Parathyroid adenoma (tissue), 2 donors: ENCODE results near the gene TUBG1.
"Not testable (repeated sequence)": the region's sequence is repeated elsewhere in the genome, so short reads cannot be mapped to it uniquely, and the experiment has no call there.

ENCODE experiments used
- H2AFZ ChIP-seq: fragments of 300-600 bp; sonication (generic); one replicate; pipeline ENCODE4 v1.7.0; 2017; ENCODE audit warnings: antibody characterized with exemption, mild to moderate bottlenecking
- H3K27ac ChIP-seq: fragments of 300-600 bp; sonication (generic); one replicate; pipeline ENCODE4 v1.7.0; 2017
- H3K27me3 ChIP-seq: fragments of 300-600 bp; sonication (generic); one replicate; pipeline ENCODE4 v1.7.0; 2017; ENCODE audit warnings: low read length; ENCODE audit not compliant: control insufficient read depth, insufficient read depth
- H3K36me3 ChIP-seq: fragments of 300-600 bp; sonication (generic); one replicate; pipeline ENCODE4 v1.7.0; 2017; ENCODE audit warnings: low read length; ENCODE audit not compliant: control insufficient read depth, insufficient read depth
- H3K4me1 ChIP-seq: fragments of 300-600 bp; sonication (generic); one replicate; pipeline ENCODE4 v1.7.0; 2017; ENCODE audit warnings: control low read depth
- H3K4me2 ChIP-seq: fragments of 300-600 bp; sonication (generic); one replicate; pipeline ENCODE4 v1.7.0; 2017; ENCODE audit warnings: low read length
- H3K4me3 ChIP-seq: fragments of 300-600 bp; sonication (generic); one replicate; pipeline ENCODE4 v1.7.0; 2017; ENCODE audit warnings: low read depth, low read length
- H3K79me2 ChIP-seq: fragments of 300-600 bp; sonication (generic); one replicate; pipeline ENCODE4 v1.7.0; 2017; ENCODE audit warnings: control low read depth
- H3K9ac ChIP-seq: fragments of 300-600 bp; sonication (generic); one replicate; pipeline ENCODE4 v1.7.0; 2017; ENCODE audit warnings: mild to moderate bottlenecking
- H3K9me3 ChIP-seq: fragments of 300-600 bp; sonication (generic); one replicate; pipeline ENCODE4 v1.7.0; 2017; ENCODE audit warnings: low read length; ENCODE audit not compliant: control insufficient read depth
- TF ChIP-seq, protein P1 (sequence below): fragments of 300-600 bp; sonication (generic); IDR thresholded peaks from one replicate; pipeline ENCODE4 v1.7.0; 2017; ENCODE audit warnings: antibody characterized with exemption, mild to moderate bottlenecking
- donor health status: primary hyperparathyroidism.

TUBG1 gene

DNA sequence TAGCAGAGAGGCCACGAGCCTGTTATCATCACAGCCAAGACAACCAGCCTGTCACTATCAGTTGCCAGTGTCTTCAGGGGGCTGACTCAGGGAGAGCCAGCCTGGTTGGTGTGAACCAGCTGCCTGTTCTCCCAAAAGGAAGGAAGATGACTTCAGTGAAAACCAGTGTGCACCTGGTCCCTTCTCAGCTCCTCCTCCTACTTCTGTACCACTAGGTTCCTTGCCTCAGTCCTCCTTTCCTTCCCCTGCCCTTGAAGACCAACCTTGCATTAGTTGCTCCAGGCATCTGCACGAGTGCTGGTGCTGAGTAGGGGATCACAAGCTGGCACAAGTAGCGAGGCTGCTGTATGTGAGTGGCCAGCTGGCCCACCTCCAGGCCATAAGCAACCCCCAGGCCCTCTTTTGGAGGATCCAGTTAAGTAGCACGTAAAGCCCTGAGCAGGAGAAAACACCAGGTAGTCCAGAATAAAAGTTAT lies 8.5 kb downstream of the TUBG1 start:
- Histone ChIP-seq H3K9ac (no peak overlapping the region), H3K27ac (no peak overlapping the region), H3K27me3 (no peaks in the 10 kb centered on the region), H3K36me3 (no peaks in the 10 kb centered on the region), H3K9me3 (no peaks in the 10 kb centered on the region), H3K4me1 (no peaks in the 10 kb centered on the region), H3K79me2 (no peaks in the 10 kb centered on the region), H2AFZ (no peak overlapping the region), H3K4me3 (no peak overlapping the region), H3K4me2 (no peak overlapping the region)
- TF ChIP-seq, protein P1, sequence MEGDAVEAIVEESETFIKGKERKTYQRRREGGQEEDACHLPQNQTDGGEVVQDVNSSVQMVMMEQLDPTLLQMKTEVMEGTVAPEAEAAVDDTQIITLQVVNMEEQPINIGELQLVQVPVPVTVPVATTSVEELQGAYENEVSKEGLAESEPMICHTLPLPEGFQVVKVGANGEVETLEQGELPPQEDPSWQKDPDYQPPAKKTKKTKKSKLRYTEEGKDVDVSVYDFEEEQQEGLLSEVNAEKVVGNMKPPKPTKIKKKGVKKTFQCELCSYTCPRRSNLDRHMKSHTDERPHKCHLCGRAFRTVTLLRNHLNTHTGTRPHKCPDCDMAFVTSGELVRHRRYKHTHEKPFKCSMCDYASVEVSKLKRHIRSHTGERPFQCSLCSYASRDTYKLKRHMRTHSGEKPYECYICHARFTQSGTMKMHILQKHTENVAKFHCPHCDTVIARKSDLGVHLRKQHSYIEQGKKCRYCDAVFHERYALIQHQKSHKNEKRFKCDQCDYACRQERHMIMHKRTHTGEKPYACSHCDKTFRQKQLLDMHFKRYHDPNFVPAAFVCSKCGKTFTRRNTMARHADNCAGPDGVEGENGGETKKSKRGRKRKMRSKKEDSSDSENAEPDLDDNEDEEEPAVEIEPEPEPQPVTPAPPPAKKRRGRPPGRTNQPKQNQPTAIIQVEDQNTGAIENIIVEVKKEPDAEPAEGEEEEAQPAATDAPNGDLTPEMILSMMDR = no peak

DNA sequence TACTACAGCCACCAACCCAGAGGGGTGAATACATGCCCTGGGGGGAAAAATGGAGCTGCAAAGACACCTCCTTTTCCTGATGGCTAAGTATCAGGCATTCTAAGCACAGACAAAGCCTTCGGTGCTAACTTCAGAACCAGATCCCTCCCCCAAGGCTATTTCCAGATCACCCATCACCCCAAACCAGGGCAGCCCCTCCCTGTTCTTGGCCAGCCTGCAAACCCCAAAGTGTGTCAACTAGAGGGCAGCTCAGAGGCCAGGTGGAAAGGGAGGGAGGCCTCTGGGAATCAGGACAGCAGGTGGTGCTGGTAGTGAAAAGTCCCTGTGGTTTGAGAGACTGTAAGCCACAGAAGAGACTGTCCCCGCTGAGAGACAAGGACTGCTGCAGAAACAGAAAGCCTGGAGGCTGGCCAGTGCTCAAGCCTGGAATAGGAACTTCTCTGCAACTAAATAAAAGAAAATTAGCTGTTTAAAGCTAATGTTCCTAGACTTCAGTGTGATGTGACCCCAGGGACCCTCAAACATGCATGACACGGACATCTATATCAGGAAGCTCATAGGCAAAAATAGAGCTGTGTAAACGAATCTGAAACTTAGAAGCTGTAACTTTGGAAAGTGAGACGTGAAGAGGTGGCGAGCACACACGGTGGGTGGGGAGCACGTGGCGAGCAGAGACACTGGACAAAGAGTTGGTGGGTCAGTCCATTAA lies 9.1 kb downstream of the TUBG1 start:
- H3K27me3 ChIP-seq = no peaks in the 10 kb centered on the region
- no peaks in the 10 kb centered on the region for H3K79me2 ChIP-seq
- no peaks in the 10 kb centered on the region for H3K36me3 ChIP-seq
- H3K4me2 ChIP-seq = no peak overlapping the region
- H3K4me1 ChIP-seq = no peaks in the 10 kb centered on the region
- peak overlapping the region; percentile 35 for H2AFZ ChIP-seq
- no peak overlapping the region for H3K27ac ChIP-seq
- H3K4me3 ChIP-seq = no peak overlapping the region
- H3K9ac ChIP-seq = no peak overlapping the region
- TF ChIP-seq, protein P1 = peak; percentile 51
- no peaks in the 10 kb centered on the region for H3K9me3 ChIP-seq

DNA sequence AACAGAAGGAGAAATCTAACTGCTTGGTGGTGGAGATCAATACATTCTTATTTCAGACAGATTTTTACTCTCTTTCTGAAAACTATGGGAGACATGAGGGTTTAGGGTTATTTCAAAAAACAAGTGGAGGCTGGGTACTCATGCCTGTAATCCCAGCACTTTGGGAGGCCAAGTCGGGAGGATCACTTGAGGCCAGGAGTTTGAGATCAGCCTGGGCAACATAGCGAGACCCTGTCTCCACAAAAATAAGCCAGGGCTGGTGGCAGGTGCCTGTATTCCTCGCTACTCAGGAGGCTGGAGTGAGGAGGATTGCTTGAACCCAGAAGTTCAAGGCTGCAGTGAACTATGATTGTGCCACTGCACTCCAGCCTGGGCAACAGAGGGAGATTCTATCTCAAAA lies 12.5 kb downstream of the TUBG1 start:
- H3K79me2 ChIP-seq, H3K27ac ChIP-seq, H3K4me1 ChIP-seq, H2AFZ ChIP-seq, H3K4me3 ChIP-seq, H3K9me3 ChIP-seq, H3K9ac ChIP-seq, H3K4me2 ChIP-seq, H3K36me3 ChIP-seq, H3K27me3 ChIP-seq: not testable (repeated sequence)

DNA sequence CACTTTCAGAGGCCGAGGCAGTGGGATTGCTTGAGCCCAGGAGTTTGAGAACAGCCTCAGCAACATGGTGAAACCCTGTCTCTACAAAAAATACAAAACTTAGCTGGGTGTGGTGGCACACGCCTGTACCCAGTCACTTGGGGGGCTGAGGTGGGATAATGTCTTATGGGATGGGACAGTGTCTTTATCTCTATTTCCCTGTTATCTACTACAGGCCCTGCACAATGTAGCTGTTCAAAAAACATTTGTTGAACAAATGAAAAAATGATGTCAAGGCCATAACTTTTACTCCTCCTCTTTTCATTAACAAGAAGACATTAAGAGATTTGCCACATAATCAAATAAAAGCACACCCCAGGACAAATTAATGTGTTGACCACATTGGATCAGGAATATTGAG lies 13.8 kb downstream of the TUBG1 start:
- Histone ChIP-seq H3K9ac (no peak overlapping the region), H3K27ac (no peak overlapping the region), H3K4me3 (no peak overlapping the region), H3K36me3 (no peaks in the 10 kb centered on the region), H3K27me3 (no peaks in the 10 kb centered on the region), H3K9me3 (no peaks in the 10 kb centered on the region), H3K4me2 (no peak overlapping the region), H3K79me2 (no peaks in the 10 kb centered on the region), H3K4me1 (peaks cover 4% of the 10 kb centered on the region), H2AFZ (no peak overlapping the region)
- TF ChIP-seq, protein P1 = no peak

DNA sequence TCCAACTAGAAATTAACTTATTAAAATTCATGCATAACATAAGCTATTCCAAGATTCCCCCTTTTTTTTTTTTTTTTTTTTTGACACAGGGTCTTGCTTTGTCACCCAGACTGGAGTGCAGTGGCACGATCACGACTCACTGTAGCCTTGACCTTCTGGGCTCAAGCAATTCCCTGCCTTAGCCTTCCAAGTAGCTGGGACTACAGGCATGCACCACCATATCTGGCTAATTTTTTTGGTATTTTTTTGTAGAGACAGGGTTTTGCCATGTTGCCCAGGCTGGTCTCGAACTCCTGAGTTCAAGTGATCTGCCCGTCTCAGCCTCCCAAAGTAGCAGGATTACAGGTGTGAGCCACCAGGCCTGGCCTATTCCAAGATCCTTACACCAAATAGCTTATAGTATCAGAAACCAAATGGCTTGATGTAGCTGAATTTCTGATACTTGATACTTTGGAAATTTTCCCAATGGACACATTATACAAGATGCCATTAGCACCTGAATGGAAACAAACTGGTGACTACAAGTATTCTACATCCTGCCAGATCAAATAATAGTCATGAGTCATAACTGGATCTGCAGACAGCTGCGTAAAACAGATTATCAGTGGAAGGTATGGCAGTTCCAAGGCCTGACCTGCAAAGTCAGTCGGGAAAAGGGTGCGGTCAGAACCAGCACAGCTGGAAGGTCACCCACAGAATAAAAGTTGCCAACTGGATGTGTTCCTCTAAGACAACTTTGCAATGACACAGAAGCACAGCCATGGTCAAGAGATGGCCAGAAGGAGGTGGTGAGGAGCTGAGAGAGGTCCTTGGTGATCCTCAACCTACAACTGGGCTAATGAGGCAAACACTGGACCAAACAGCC lies 14.5 kb downstream of the TUBG1 start:
- TF ChIP-seq, protein P1 = no peak
- Histone ChIP-seq H3K36me3 (no peaks in the 10 kb centered on the region), H3K4me1 (peaks cover 5% of the 10 kb centered on the region), H3K9me3 (no peaks in the 10 kb centered on the region), H3K4me2 (no peak overlapping the region), H3K9ac (no peak overlapping the region), H3K27ac (no peak overlapping the region), H3K27me3 (no peaks in the 10 kb centered on the region), H3K4me3 (no peak overlapping the region), H2AFZ (no peak overlapping the region), H3K79me2 (no peaks in the 10 kb centered on the region)

DNA sequence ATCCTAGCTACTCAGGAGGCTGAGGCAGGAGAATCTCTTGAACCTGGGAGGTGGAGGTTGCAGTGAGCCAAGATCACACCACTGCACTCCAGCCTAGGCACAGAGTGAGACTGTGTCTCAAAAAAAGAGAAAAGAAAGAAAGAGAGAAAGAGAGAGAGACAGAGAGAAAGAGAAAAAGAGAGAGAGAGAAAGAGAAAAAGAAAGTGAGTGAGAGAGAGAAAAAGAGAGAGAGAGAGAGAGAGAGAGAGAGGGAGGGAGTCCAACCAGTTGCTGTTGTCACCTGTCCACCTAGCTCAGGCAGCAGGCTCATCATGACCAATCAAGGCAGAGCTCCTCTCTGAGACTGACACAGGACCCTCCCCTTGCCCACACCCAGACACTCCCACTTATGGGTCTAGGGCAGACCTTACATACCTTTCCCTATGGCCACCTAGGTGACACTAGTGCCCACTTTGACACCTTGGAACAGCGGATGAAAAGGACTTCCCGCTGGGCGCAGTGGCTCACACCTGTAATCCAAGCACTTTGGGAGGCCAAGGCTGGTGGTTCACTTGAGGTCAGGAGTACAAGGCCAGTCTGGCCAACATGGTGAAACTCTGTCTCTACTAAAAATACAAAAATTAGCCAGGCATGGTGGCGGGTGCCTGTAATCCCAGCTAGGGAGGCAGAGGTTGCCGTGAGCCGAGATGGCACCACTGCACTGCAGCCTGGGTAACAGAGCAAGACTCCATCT lies 17.7 kb downstream of the TUBG1 start:
- not testable (repeated sequence) for H3K4me1 ChIP-seq, H3K4me3 ChIP-seq, H3K9ac ChIP-seq, H3K9me3 ChIP-seq, H3K27ac ChIP-seq, H3K36me3 ChIP-seq, H3K79me2 ChIP-seq, H3K27me3 ChIP-seq, H3K4me2 ChIP-seq, H2AFZ ChIP-seq
